H1 (cell line): ENCODE data around the gene ZC3H8. TPM values are rescaled to one million over a fixed set of nuclear protein-coding genes. Genes with fewer than 3 reads are reported as not detected.

ENCODE experiments used
- CTCF ChIA-PET: fragments of 300-600 bp; sonication (Branson Sonifier 250); formaldehyde crosslinking; loops from one replicate; lab custom pipeline; 2021; ENCODE audit not compliant: partially characterized antibody; lab: Charles Lee
- POLR2A ChIA-PET: fragments of 300-600 bp; sonication (Branson Sonifier 250); formaldehyde crosslinking; loops from one replicate; lab custom pipeline; 2021; ENCODE audit warnings: inconsistent platforms; ENCODE audit not compliant: partially characterized antibody; lab: Charles Lee
- DNase-seq, 2 experiments: peaks; one replicate each; pipeline versions ENCODE4 v3.0.0 to v3.0.0-alpha.2; 2010 to 2022; ENCODE audit warnings: low spot score in 2 of 2, low read depth in 1 of 2, mixed read lengths in 1 of 2
- FAIRE-seq: peaks from 2 replicates; lab custom pipeline; 2011; peaks lifted over from hg19 to GRCh38; lab: Jason Lieb, UNC
- H2AFZ ChIP-seq: 2 replicates; pipeline ENCODE4 v1.8.1; 2012; ENCODE audit warnings: low read length, inconsistent platforms
- H2AK5ac ChIP-seq: 2 replicates; pipeline ENCODE4 v1.6.1; 2013; ENCODE audit warnings: low read depth, low read length
- H2BK120ac ChIP-seq: replicated peaks from 2 replicates; pipeline ENCODE3; 2013; ENCODE audit warnings: low read depth, low read length, inconsistent platforms
- H2BK12ac ChIP-seq: 2 replicates; pipeline ENCODE4 v1.6.1; 2013; ENCODE audit warnings: low read depth, low read length
- H2BK15ac ChIP-seq: 2 replicates; pipeline ENCODE4 v1.6.1; 2013; ENCODE audit warnings: low read length
- H2BK20ac ChIP-seq: 2 replicates; pipeline ENCODE4 v1.6.1; 2013; ENCODE audit warnings: low read length
- H2BK5ac ChIP-seq: 2 replicates; pipeline ENCODE4 v1.6.1; 2013; ENCODE audit warnings: low read depth, low read length
- H3K14ac ChIP-seq: 2 replicates; pipeline ENCODE4 v1.6.1; 2013; ENCODE audit warnings: inconsistent platforms; ENCODE audit not compliant: insufficient read length
- H3K18ac ChIP-seq: 2 replicates; pipeline ENCODE4 v1.6.1; 2013; ENCODE audit warnings: low read length; ENCODE audit errors: extremely low read depth
- H3K23ac ChIP-seq: 2 replicates; pipeline ENCODE4 v1.6.1; 2013; ENCODE audit warnings: inconsistent platforms; ENCODE audit not compliant: insufficient read length
- H3K23me2 ChIP-seq: 2 replicates; pipeline ENCODE4 v1.6.1; 2013; ENCODE audit warnings: low read depth, low read length
- H3K27ac ChIP-seq: 2 replicates; pipeline ENCODE4 v1.6.1; 2011; ENCODE audit warnings: low read depth, low read length, inconsistent platforms
- H3K27me3 ChIP-seq, 4 experiments: replicated peaks in 1 of 4; 1 replicate in 1 of 4; 2 replicates in 3 of 4; pipeline versions ENCODE4 v1.6.1 to v1.8.1; 2011 to 2013; ENCODE audit warnings: low read length in 3 of 4, mild to moderate bottlenecking in 3 of 4, inconsistent platforms in 2 of 4, mixed read lengths in 2 of 4, moderate library complexity in 1 of 4; ENCODE audit not compliant: control insufficient read depth in 3 of 4, insufficient read depth in 3 of 4; ENCODE audit errors: extremely low read depth in 1 of 4
- H3K36me3 ChIP-seq, 4 experiments: 2 replicates each; pipeline versions ENCODE4 v1.6.1 to v1.8.1; 2011 to 2013; ENCODE audit warnings: mild to moderate bottlenecking in 4 of 4, low read length in 3 of 4, moderate library complexity in 2 of 4, control low read depth in 1 of 4, inconsistent platforms in 1 of 4; ENCODE audit not compliant: insufficient read depth in 4 of 4, control insufficient read depth in 2 of 4
- H3K4ac ChIP-seq: replicated peaks from 2 replicates; pipeline ENCODE3; 2013; ENCODE audit warnings: low read length, low read depth, mixed read lengths, inconsistent platforms; ENCODE audit not compliant: insufficient read length
- H3K4me1 ChIP-seq, 4 experiments: replicated peaks in 1 of 4; 1 replicate in 1 of 4; 2 replicates in 3 of 4; pipeline versions ENCODE4 v1.6.1 to v1.8.1; 2011 to 2013; ENCODE audit warnings: low read length in 3 of 4, inconsistent platforms in 2 of 4, mixed read lengths in 1 of 4; ENCODE audit not compliant: insufficient read depth in 4 of 4, control insufficient read depth in 3 of 4
- H3K4me2 ChIP-seq, 2 experiments: 2 replicates each; pipeline versions ENCODE4 v1.6.1 to v1.8.1; 2011 to 2013; ENCODE audit warnings: low read depth in 2 of 2, low read length in 2 of 2, control low read depth in 1 of 2, inconsistent platforms in 1 of 2, mild to moderate bottlenecking in 1 of 2; ENCODE audit not compliant: insufficient read depth in 1 of 2
- H3K4me3 ChIP-seq, 4 experiments: fragments of 200-600, 300-600 bp in 1 of 4; sonication (generic), shearing (Covaris generic), sonication (Bioruptor Twin) in 1 of 4; 2 replicates each; pipeline versions ENCODE4 v1.5.1 to v1.8.1; 2011 to 2016; ENCODE audit warnings: low read length in 4 of 4, low read depth in 3 of 4, control low read depth in 2 of 4, inconsistent platforms in 2 of 4, mild to moderate bottlenecking in 2 of 4, mixed read lengths in 1 of 4, moderate library complexity in 1 of 4; ENCODE audit not compliant: insufficient read depth in 2 of 4; ENCODE audit errors: extremely low read depth in 1 of 4
- H3K56ac ChIP-seq: replicated peaks from 2 replicates; pipeline ENCODE3; 2013; ENCODE audit warnings: low read depth, mild to moderate bottlenecking, mixed read lengths, low read length, inconsistent platforms; ENCODE audit not compliant: insufficient read length
- H3K79me1 ChIP-seq: 2 replicates; pipeline ENCODE4 v1.6.1; 2013; ENCODE audit warnings: low read depth, low read length, control low read depth
- H3K79me2 ChIP-seq, 2 experiments: 2 replicates each; pipeline versions ENCODE4 v1.6.1 to v1.8.1; 2012 to 2013; ENCODE audit warnings: low read length in 2 of 2, mild to moderate bottlenecking in 2 of 2, inconsistent platforms in 1 of 2; ENCODE audit not compliant: insufficient read depth in 2 of 2, control insufficient read depth in 1 of 2
- H3K9ac ChIP-seq, 4 experiments: replicated peaks in 1 of 4; 1 replicate in 1 of 4; 2 replicates in 3 of 4; pipeline versions ENCODE4 v1.6.1 to v1.8.1; 2011 to 2013; ENCODE audit warnings: low read depth in 3 of 4, low read length in 3 of 4, control low read depth in 2 of 4, mild to moderate bottlenecking in 2 of 4, moderate library complexity in 2 of 4, inconsistent platforms in 1 of 4; ENCODE audit errors: extremely low read depth in 1 of 4
- H3K9me3 ChIP-seq, 2 experiments: 2 replicates each; pipeline versions ENCODE4 v1.6.1 to v1.8.1; 2012 to 2013; ENCODE audit warnings: mild to moderate bottlenecking in 2 of 2, moderate library complexity in 2 of 2, control low read depth in 1 of 2, inconsistent platforms in 1 of 2, low read depth in 1 of 2, low read length in 1 of 2, mixed read lengths in 1 of 2; ENCODE audit not compliant: insufficient read depth in 2 of 2
- H4K20me1 ChIP-seq, 2 experiments: replicated peaks in 1 of 2; 2 replicates each; pipeline versions ENCODE3 to v1.8.1; 2011 to 2013; ENCODE audit warnings: inconsistent platforms in 2 of 2, low read length in 2 of 2, mild to moderate bottlenecking in 1 of 2; ENCODE audit not compliant: insufficient read depth in 2 of 2, control insufficient read depth in 1 of 2
- H4K5ac ChIP-seq: 2 replicates; pipeline ENCODE4 v1.6.1; 2013; ENCODE audit warnings: low read length, low read depth, mixed read lengths, inconsistent platforms; ENCODE audit not compliant: insufficient read length
- H4K8ac ChIP-seq: 2 replicates; pipeline ENCODE4 v1.8.0; 2013; ENCODE audit warnings: mild to moderate bottlenecking, moderate library complexity, low read length, inconsistent platforms; ENCODE audit not compliant: insufficient read depth; ENCODE audit errors: extremely low read depth
- H4K91ac ChIP-seq: replicated peaks from 2 replicates; pipeline ENCODE3; 2013; ENCODE audit warnings: low read length, mixed read lengths, inconsistent platforms; ENCODE audit not compliant: insufficient read length
- ASH2L ChIP-seq: fragments of 200-600, 300-600 bp; sonication (generic); IDR thresholded peaks from one replicate; pipeline ENCODE4 v1.7.1; 2017; ENCODE audit warnings: low read length
- KDM5A ChIP-seq: fragments of 200-600 bp; IDR thresholded peaks from 2 replicates; pipeline ENCODE4 v1.7.1; 2012; ENCODE audit warnings: mild to moderate bottlenecking, low read length, inconsistent platforms, mixed read lengths
- PHF8 ChIP-seq: fragments of 200-600 bp; sonication (generic); conservative IDR thresholded peaks from 2 replicates; pipeline ENCODE4 v1.7.1; 2012; ENCODE audit warnings: low read depth, mild to moderate bottlenecking, inconsistent platforms, low read length, moderate library complexity
- POLR2AphosphoS5 ChIP-seq: IDR thresholded peaks from 2 replicates; pipeline ENCODE4 v1.6.1; 2011; ENCODE audit warnings: low read depth, low read length
- polyA plus RNA-seq, 7 experiments: library from polyadenylated mRNA; depleted of rRNA in 3 of 7; stranded (reverse) in 5 of 7; unstranded in 2 of 7; fragments of >200 nt in 5 of 7; fragments of 200-250 nt in 2 of 7; gene quantifications; 1 replicate in 5 of 7; 2 replicates in 1 of 7; 4 replicates in 1 of 7; pipeline versions ENCODE4 v1.2.1 to v1.2.3, GENCODE V29; 2011 to 2013; ENCODE audit warnings: missing spikeins in 2 of 7, mixed read lengths in 2 of 7
- total RNA-seq: library from RNA; stranded (reverse); fragmentation: NEBNext Ultra II Directional; extraction: Animal tissue kit (Norgen Biotek cat#: 25700); gene quantifications from 2 replicates; pipeline ENCODE4 v1.2.1, GENCODE V29; 2021

Gene ZC3H8
- total and polyA plus RNA-seq, 2 of the 8 experiments (the other 6 are each of a cell fraction or from before 2014, with no cell fraction given) = 1.9 to 7.1 TPM

- Histone ChIP-seq H4K20me1 (no peaks in the 10 kb centered on the region), H4K91ac (no peak overlapping the region), H2BK20ac (no peak overlapping the region), H3K79me1 (no peaks in the 10 kb centered on the region), H2AFZ (no peak overlapping the region), H3K79me2 (no peaks in the 10 kb centered on the region), H3K27ac (no peak overlapping the region), H2BK15ac (no peak overlapping the region), H3K4me3 (no peak overlapping the region), H4K5ac (no peak overlapping the region), H3K4ac (no peak overlapping the region), H2AK5ac (no peak overlapping the region), H4K8ac (no peak overlapping the region), H3K56ac (no peak overlapping the region), H3K9ac (no peak overlapping the region), H3K4me1 (no peaks in the 10 kb centered on the region), H3K23me2 (no peaks in the 10 kb centered on the region), H3K14ac (no peak overlapping the region), H3K9me3 (peaks cover 0 to 7% of the 10 kb centered on the region in 2 experiments; a peak in 1 of 4 replicates), H2BK12ac (no peak overlapping the region), H3K23ac (no peak overlapping the region), H3K27me3 (no peaks in the 10 kb centered on the region), H3K18ac (no peak overlapping the region), H2BK5ac (no peak overlapping the region), H2BK120ac (no peak overlapping the region), H3K36me3 (no peaks in the 10 kb centered on the region; a peak in 1 of 8 replicates), H3K4me2 (no peak overlapping the region)
- POLR2A ChIA-PET = no interaction called here
- no peak for DNase-seq
- CTCF ChIA-PET = no interaction called here
- FAIRE-seq = no peak
- no peak for TF ChIP-seq POLR2AphosphoS5
- TF ChIP-seq KDM5A = no peak
- TF ChIP-seq PHF8 = no peak
- TF ChIP-seq ASH2L = no peak
Measured at GRCh38 chr2:112217854-112218253, 37.0 kb downstream of the ZC3H8 start.
